ENCODE measurements around the gene ARHGAP6. TPM values are rescaled to one million over a fixed set of nuclear protein-coding genes. Genes with fewer than 3 reads are reported as not detected.

The ARHGAP6 gene
- polyA plus RNA-seq, 1 experiment, result 1.3 TPM

- Histone ChIP-seq H3K4me3 (ENCODE audit: low read depth, low read length) (no peak overlapping the region), H3K36me3 (ENCODE audit: control insufficient read depth, insufficient read depth, low read length) (no peaks in the 10 kb centered on the region), H3K27me3 (ENCODE audit: control insufficient read depth, insufficient read depth, low read length) (no peaks in the 10 kb centered on the region)
- ChIA-PET CTCF (interaction anchor here (1.0 kb wide), 1 partner anchor 908 kb away, joined by 4 read pairs; no protein-coding TSS in a partner anchor), POLR2A (no interaction called here)
- DNase-seq (ENCODE audit: low read depth), result no peak
- TF ChIP-seq CTCF (IDR thresholded peaks at IDR 0.05; ENCODE audit: insufficient read depth, low read depth, low read length), result no peak
These were observed 567.8 kb downstream of the ARHGAP6 start for GRCh38 chrX:11097933-11098332.

GRCh38 chrX:11089802-11090201, 575.9 kb downstream of the ARHGAP6 start:
- H3K36me3 ChIP-seq (ENCODE audit: control insufficient read depth, insufficient read depth, low read length), result no peaks in the 10 kb centered on the region
- TF ChIP-seq CTCF (IDR thresholded peaks at IDR 0.05; ENCODE audit: insufficient read depth, low read depth, low read length), result no peak
- ChIA-PET CTCF (no interaction called here), POLR2A (no interaction called here)
- H3K27me3 ChIP-seq (ENCODE audit: control insufficient read depth, insufficient read depth, low read length), result no peaks in the 10 kb centered on the region
- H3K4me3 ChIP-seq (ENCODE audit: low read depth, low read length), result no peak overlapping the region
- DNase-seq (ENCODE audit: low read depth), result no peak

Small RNAs within 50 kb of the gene (small RNA-seq; reads per million reads assigned to genes)
- gene MIR548AX (ENCODE audit: insufficient read length, low read depth, low replicate concordance) (1.1 reads per million), gene RF00019 (ENCODE audit: insufficient read length, low read depth, low replicate concordance) (not detected), gene RF02271 (ENCODE audit: insufficient read length, low read depth, low replicate concordance) (not detected)

Other genes with a start within 250 kb of the ARHGAP6 start
- gene MSL3, start 92.3 kb upstream of the ARHGAP6 start, polyA plus RNA-seq (2011; rRNA removed), result 27.2 and 31.6 TPM in 2 replicates

Measured in BJ (cell line).